Endothelial cell of umbilical vein (primary cell): Measurements from ENCODE around the gene BICRA. TPM values are rescaled to one million over a fixed set of nuclear protein-coding genes. Genes with fewer than 3 reads are reported as not detected.

ENCODE experiments used
- BruUV-seq: library from RNA; stranded (reverse); fragments of 400-500 nt; replicated peaks from 2 replicates; lab custom pipeline; 2021; lab: Mats Ljungman, UMichigan
- CTCF ChIA-PET: fragments of 300-600, 350-600 bp; sonication (Branson Sonifier 250); formaldehyde crosslinking; loops from one replicate; lab custom pipeline; 2021; ENCODE audit warnings: antibody characterized with exemption, inconsistent platforms; lab: Charles Lee
- POLR2A ChIA-PET: fragments of 300-600, 350-600 bp; sonication (Branson Sonifier 250); formaldehyde crosslinking; loops from one replicate; lab custom pipeline; 2021; ENCODE audit warnings: antibody characterized with exemption, inconsistent platforms; lab: Charles Lee
- DNase-seq: peaks from one replicate; pipeline ENCODE4 v3.0.0-alpha.2; 2011; ENCODE audit warnings: low read depth, low spot score
- FAIRE-seq: peaks from 2 replicates; lab custom pipeline; 2011; peaks lifted over from hg19 to GRCh38; lab: Jason Lieb, UNC
- H2AFZ ChIP-seq: 2 replicates; pipeline ENCODE4 v1.6.0; 2012; ENCODE audit warnings: low read depth, low read length, control low read depth, inconsistent platforms
- H3K27ac ChIP-seq: 2 replicates; pipeline ENCODE4 v1.5.1; 2011; ENCODE audit warnings: low read depth, mild to moderate bottlenecking, control low read depth, low read length, moderate library complexity; ENCODE audit not compliant: insufficient read depth
- H3K27me3 ChIP-seq, 2 experiments: 2 replicates each; pipeline versions ENCODE4 v1.6.0 to v1.6.1; 2011; ENCODE audit warnings: low read length in 2 of 2, mixed read lengths in 1 of 2; ENCODE audit not compliant: control insufficient read depth in 2 of 2, insufficient read depth in 2 of 2
- H3K36me3 ChIP-seq, 2 experiments: 2 replicates in 1 of 2; 3 replicates in 1 of 2; pipeline ENCODE4 v1.5.1; 2011; ENCODE audit warnings: low read length in 2 of 2, mild to moderate bottlenecking in 1 of 2, moderate library complexity in 1 of 2; ENCODE audit not compliant: control insufficient read depth in 2 of 2, insufficient read depth in 2 of 2; ENCODE audit errors: extremely low read depth in 1 of 2
- H3K4me1 ChIP-seq: 3 replicates; pipeline ENCODE4 v1.5.1; 2011; ENCODE audit warnings: mild to moderate bottlenecking, low read length; ENCODE audit not compliant: control insufficient read depth, insufficient read depth; ENCODE audit errors: extremely low read depth
- H3K4me2 ChIP-seq: 2 replicates; pipeline ENCODE4 v1.6.1; 2011; ENCODE audit warnings: low read length, control low read depth, mixed read lengths; ENCODE audit not compliant: insufficient read depth
- H3K4me3 ChIP-seq, 3 experiments: fragments of 200-600 bp in 1 of 3; sonication (generic), shearing (Covaris generic) in 1 of 3; replicated peaks in 1 of 3; 2 replicates each; pipeline ENCODE4 v1.5.1; 2011 to 2016; ENCODE audit warnings: control low read depth in 3 of 3, low read length in 3 of 3, mild to moderate bottlenecking in 2 of 3, inconsistent platforms in 1 of 3, low read depth in 1 of 3, moderate library complexity in 1 of 3; ENCODE audit not compliant: insufficient read depth in 1 of 3
- H3K79me2 ChIP-seq: 2 replicates; pipeline ENCODE4 v1.6.0; 2012; ENCODE audit warnings: low read length, inconsistent platforms; ENCODE audit not compliant: control insufficient read depth, insufficient read depth
- H3K9ac ChIP-seq: replicated peaks from 2 replicates; pipeline ENCODE3; 2011; ENCODE audit warnings: low read length, control low read depth; ENCODE audit not compliant: insufficient read depth; ENCODE audit errors: extremely low read depth
- H3K9me1 ChIP-seq: replicated peaks from 3 replicates; pipeline ENCODE4 v1.6.0; 2011; ENCODE audit warnings: mild to moderate bottlenecking, low read length; ENCODE audit not compliant: control insufficient read depth, insufficient read depth; ENCODE audit errors: extremely low read depth
- H3K9me3 ChIP-seq: replicated peaks from 2 replicates; pipeline ENCODE4 v1.5.1; 2012; ENCODE audit warnings: low read length, inconsistent platforms; ENCODE audit not compliant: control insufficient read depth, insufficient read depth
- H4K20me1 ChIP-seq: replicated peaks from 2 replicates; pipeline ENCODE3; 2011; ENCODE audit warnings: mild to moderate bottlenecking, low read length; ENCODE audit not compliant: control insufficient read depth, insufficient read depth; ENCODE audit errors: extremely low read depth
- CTCF ChIP-seq, 2 donors: IDR thresholded peaks; 1 replicate in 1 of 2; 2 replicates in 1 of 2; pipeline ENCODE4 v1.5.1; 2011; ENCODE audit warnings: low read length in 2 of 2, mild to moderate bottlenecking in 2 of 2, moderate library complexity in 2 of 2, control low read depth in 1 of 2, inconsistent platforms in 1 of 2, low read depth in 1 of 2; ENCODE audit not compliant: insufficient read depth in 1 of 2; ENCODE audit errors: extremely low read depth in 1 of 2
- EZH2 ChIP-seq: IDR thresholded peaks from 2 replicates; pipeline ENCODE4 v1.6.1; 2012; ENCODE audit warnings: borderline replicate concordance, low read depth, mild to moderate bottlenecking, moderate library complexity, low read length, inconsistent platforms; ENCODE audit not compliant: severe bottlenecking
- FOS ChIP-seq: IDR thresholded peaks from 2 replicates; pipeline ENCODE4 v1.6.1; 2011; ENCODE audit warnings: mild to moderate bottlenecking, low read length, moderate library complexity, borderline replicate concordance; ENCODE audit not compliant: insufficient read depth
- GATA2 ChIP-seq: IDR thresholded peaks from 2 replicates; pipeline ENCODE4 v1.7.0; 2011; ENCODE audit warnings: low read depth, mild to moderate bottlenecking, moderate library complexity, mixed read lengths, low read length; ENCODE audit not compliant: insufficient read length, insufficient read depth
- JUN ChIP-seq: IDR thresholded peaks from 2 replicates; pipeline ENCODE4 v1.6.1; 2011; ENCODE audit warnings: borderline replicate concordance, low read depth; ENCODE audit not compliant: insufficient read length, insufficient read depth
- MAX ChIP-seq: IDR thresholded peaks from 2 replicates; pipeline ENCODE4 v1.6.1; 2011; ENCODE audit not compliant: insufficient read depth, insufficient read length
- MYC ChIP-seq: IDR thresholded peaks from one replicate; pipeline ENCODE4 v1.6.1; 2011; ENCODE audit warnings: mild to moderate bottlenecking, low read depth, low read length
- POLR2A ChIP-seq: IDR thresholded peaks from 2 replicates; pipeline ENCODE4 v1.6.1; 2012; ENCODE audit warnings: low read depth, mild to moderate bottlenecking, control low read depth, low read length
- POLR2AphosphoS5 ChIP-seq: IDR thresholded peaks from 2 replicates; pipeline ENCODE4 v1.6.1; 2012; ENCODE audit warnings: low read depth, mild to moderate bottlenecking, control low read depth, low read length, moderate library complexity; ENCODE audit not compliant: insufficient read depth
- dilution Hi-C: fragments of 300-500 bp; cut with MboI; formaldehyde crosslinking; loops from one replicate; pipeline ENCODE4 v1.15.0; 2019; ENCODE audit warnings: low sequenced_read_pairs; ENCODE audit not compliant: extremely low pct_ligation_motif_present
- intact Hi-C: fragments of 100-400 bp; cut with micrococcal nuclease; formaldehyde crosslinking; loops from one replicate; pipeline ENCODE4 v1.10.0; 2022
- polyA plus RNA-seq, 4 experiments: library from polyadenylated mRNA; depleted of rRNA in 3 of 4; stranded (reverse) in 3 of 4; unstranded in 1 of 4; fragments of >200 nt; gene quantifications; 2 replicates each; pipeline versions ENCODE4 v1.2.1 to v1.2.3, GENCODE V29; 2011 to 2012; ENCODE audit warnings: missing spikeins in 1 of 4
- total RNA-seq: library from RNA; stranded (reverse); gene quantifications from 2 replicates; pipeline ENCODE4 v1.2.3, GENCODE V29; 2021

Gene BICRA
- total and polyA plus RNA-seq, 2 donors (not counting 3 experiments of a cell fraction or from before 2014, with no cell fraction given), result 3.8 to 20.5 TPM

GRCh38 chr19:47628078-47628771, 19.3 kb downstream of the BICRA start:
- Histone ChIP-seq H3K4me3 (no peak overlapping the region), H3K27me3 (no peaks in the 10 kb centered on the region), H3K9ac (no peak overlapping the region), H3K9me3 (no peaks in the 10 kb centered on the region), H4K20me1 (peaks cover 3% of the 10 kb centered on the region), H2AFZ (no peak overlapping the region), H3K9me1 (no peaks in the 10 kb centered on the region), H3K27ac (no peak overlapping the region), H3K4me1 (no peaks in the 10 kb centered on the region), H3K36me3 (peaks cover 2 to 3% of the 10 kb centered on the region in 2 experiments), H3K4me2 (no peak overlapping the region), H3K79me2 (peaks cover 83% of the 10 kb centered on the region)
- CTCF ChIA-PET, result no interaction called here
- DNase-seq (no peak), FAIRE-seq (no peak)
- dilution Hi-C loops (no loop called here), intact Hi-C loops (no loop called here)
- POLR2A ChIA-PET, result no interaction called here
- BruUV-seq, result no TSS peak
- no peak for TF ChIP-seq CTCF (IDR thresholded peaks at IDR 0.05; ENCODE audit: extremely low read depth in 1 of 2, insufficient read depth in 1 of 2, low read depth in 1 of 2, low read length in 2 of 2)
- no peak for TF ChIP-seq POLR2AphosphoS5
- TF ChIP-seq GATA2, result no peak
- no peak for TF ChIP-seq MYC
- no peak for TF ChIP-seq EZH2
- no peak for TF ChIP-seq MAX
- no peak for TF ChIP-seq FOS
- no peak for TF ChIP-seq POLR2A
- TF ChIP-seq JUN, result no peak
